ENCODE measurements around the gene KCNJ9. TPM values are rescaled to one million over a fixed set of nuclear protein-coding genes. Genes with fewer than 3 reads are reported as not detected.

The KCNJ9 gene
- total RNA-seq, 1 experiment from 2014 or later = 0.09 TPM

DNA sequence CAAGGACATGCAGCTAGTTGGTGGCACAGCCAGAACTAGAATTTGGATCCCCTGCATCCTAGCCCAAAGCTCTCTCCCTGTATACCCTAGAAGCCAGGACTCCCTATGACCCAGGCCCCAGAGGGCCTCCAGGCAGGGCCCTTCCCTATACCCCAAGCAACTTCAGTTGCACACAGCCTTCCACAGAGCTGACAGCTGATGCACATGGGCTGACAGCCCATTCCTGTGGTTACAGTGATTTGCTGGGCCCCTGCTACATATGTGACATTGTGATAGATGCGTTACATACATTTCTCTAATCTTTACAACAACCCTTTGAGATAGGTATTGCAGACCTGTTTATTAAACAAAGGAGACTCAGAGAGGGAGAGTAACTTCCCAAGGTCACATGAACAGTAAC, 40.0 kb downstream of the KCNJ9 start (continued):
- TF ChIP-seq, protein P1, sequence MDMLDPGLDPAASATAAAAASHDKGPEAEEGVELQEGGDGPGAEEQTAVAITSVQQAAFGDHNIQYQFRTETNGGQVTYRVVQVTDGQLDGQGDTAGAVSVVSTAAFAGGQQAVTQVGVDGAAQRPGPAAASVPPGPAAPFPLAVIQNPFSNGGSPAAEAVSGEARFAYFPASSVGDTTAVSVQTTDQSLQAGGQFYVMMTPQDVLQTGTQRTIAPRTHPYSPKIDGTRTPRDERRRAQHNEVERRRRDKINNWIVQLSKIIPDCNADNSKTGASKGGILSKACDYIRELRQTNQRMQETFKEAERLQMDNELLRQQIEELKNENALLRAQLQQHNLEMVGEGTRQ (CRISPR knock-in tag; IDR thresholded peaks at IDR 0.05) = no peak
- TF ChIP-seq KAT7 (CRISPR knock-in tag; IDR thresholded peaks at IDR 0.05; ENCODE audit: borderline replicate concordance) (no peak), ESRRA (CRISPR knock-in tag; IDR thresholded peaks at IDR 0.05; ENCODE audit: borderline replicate concordance) (no peak), ZNF263 (CRISPR knock-in tag; IDR thresholded peaks at IDR 0.05; ENCODE audit: low read depth) (no peak), USF1 (CRISPR knock-in tag; IDR thresholded peaks at IDR 0.05) (no peak), JAZF1 (CRISPR knock-in tag; IDR thresholded peaks at IDR 0.05) (no peak)

GRCh38 chr1:160122978-160123495, 41.7 kb downstream of the KCNJ9 start:
- no peaks in the 10 kb centered on the region for H3K27me3 Mint-ChIP-seq (ENCODE audit: low read depth)
- POLR2A ChIA-PET = no interaction called here
- no peak overlapping the region for H3K27ac Mint-ChIP-seq
- ATAC-seq (no peak), DNase-seq (ENCODE audit: low spot score) (no peak)
- H3K4me1 Mint-ChIP-seq = peaks cover 20% of the 10 kb centered on the region
- TF ChIP-seq MYBL2 (CRISPR knock-in tag; IDR thresholded peaks at IDR 0.05) = no peak
- no peak for TF ChIP-seq AFF4 (CRISPR knock-in tag; IDR thresholded peaks at IDR 0.05; ENCODE audit: borderline replicate concordance)
- no peak for TF ChIP-seq TP53 (CRISPR knock-in tag; IDR thresholded peaks at IDR 0.05)
- TF ChIP-seq, protein P2, sequence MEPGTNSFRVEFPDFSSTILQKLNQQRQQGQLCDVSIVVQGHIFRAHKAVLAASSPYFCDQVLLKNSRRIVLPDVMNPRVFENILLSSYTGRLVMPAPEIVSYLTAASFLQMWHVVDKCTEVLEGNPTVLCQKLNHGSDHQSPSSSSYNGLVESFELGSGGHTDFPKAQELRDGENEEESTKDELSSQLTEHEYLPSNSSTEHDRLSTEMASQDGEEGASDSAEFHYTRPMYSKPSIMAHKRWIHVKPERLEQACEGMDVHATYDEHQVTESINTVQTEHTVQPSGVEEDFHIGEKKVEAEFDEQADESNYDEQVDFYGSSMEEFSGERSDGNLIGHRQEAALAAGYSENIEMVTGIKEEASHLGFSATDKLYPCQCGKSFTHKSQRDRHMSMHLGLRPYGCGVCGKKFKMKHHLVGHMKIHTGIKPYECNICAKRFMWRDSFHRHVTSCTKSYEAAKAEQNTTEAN (CRISPR knock-in tag; IDR thresholded peaks at IDR 0.05) = no peak
- TF ChIP-seq, protein P3, sequence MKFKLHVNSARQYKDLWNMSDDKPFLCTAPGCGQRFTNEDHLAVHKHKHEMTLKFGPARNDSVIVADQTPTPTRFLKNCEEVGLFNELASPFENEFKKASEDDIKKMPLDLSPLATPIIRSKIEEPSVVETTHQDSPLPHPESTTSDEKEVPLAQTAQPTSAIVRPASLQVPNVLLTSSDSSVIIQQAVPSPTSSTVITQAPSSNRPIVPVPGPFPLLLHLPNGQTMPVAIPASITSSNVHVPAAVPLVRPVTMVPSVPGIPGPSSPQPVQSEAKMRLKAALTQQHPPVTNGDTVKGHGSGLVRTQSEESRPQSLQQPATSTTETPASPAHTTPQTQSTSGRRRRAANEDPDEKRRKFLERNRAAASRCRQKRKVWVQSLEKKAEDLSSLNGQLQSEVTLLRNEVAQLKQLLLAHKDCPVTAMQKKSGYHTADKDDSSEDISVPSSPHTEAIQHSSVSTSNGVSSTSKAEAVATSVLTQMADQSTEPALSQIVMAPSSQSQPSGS (CRISPR knock-in tag; IDR thresholded peaks at IDR 0.05; ENCODE audit: borderline replicate concordance, low read depth) = no peak
- TF ChIP-seq, protein P4, sequence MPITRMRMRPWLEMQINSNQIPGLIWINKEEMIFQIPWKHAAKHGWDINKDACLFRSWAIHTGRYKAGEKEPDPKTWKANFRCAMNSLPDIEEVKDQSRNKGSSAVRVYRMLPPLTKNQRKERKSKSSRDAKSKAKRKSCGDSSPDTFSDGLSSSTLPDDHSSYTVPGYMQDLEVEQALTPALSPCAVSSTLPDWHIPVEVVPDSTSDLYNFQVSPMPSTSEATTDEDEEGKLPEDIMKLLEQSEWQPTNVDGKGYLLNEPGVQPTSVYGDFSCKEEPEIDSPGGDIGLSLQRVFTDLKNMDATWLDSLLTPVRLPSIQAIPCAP (CRISPR knock-in tag; IDR thresholded peaks at IDR 0.05) = no peak
- TF ChIP-seq RORB (CRISPR knock-in tag; IDR thresholded peaks at IDR 0.05) = no peak
- no peak for TF ChIP-seq ETV6 (CRISPR knock-in tag; IDR thresholded peaks at IDR 0.05)
- TF ChIP-seq NR1H2 (CRISPR knock-in tag; IDR thresholded peaks at IDR 0.05) = no peak
- no peak for TF ChIP-seq HMGA2 (CRISPR knock-in tag; IDR thresholded peaks at IDR 0.05)
- no peak for TF ChIP-seq ZNF396 (CRISPR knock-in tag; IDR thresholded peaks at IDR 0.05; ENCODE audit: borderline replicate concordance)
- no peak for TF ChIP-seq FOXJ3 (CRISPR knock-in tag; IDR thresholded peaks at IDR 0.05; ENCODE audit: borderline replicate concordance)
- TF ChIP-seq ZNF416 (CRISPR knock-in tag; IDR thresholded peaks at IDR 0.05) = no peak
- no peak for TF ChIP-seq KAT7 (CRISPR knock-in tag; IDR thresholded peaks at IDR 0.05; ENCODE audit: borderline replicate concordance)
- TF ChIP-seq PRRX2 (CRISPR knock-in tag; IDR thresholded peaks at IDR 0.05) = no peak
- TF ChIP-seq ATF6 (CRISPR knock-in tag; IDR thresholded peaks at IDR 0.05) = no peak
- no peak for TF ChIP-seq JAZF1 (CRISPR knock-in tag; IDR thresholded peaks at IDR 0.05)
- peaks cover 28% of the 10 kb centered on the region for H3K36me3 Mint-ChIP-seq
- no peaks in the 10 kb centered on the region for H3K9me3 Mint-ChIP-seq
- no peak overlapping the region for H3K4me3 Mint-ChIP-seq
- CTCF ChIA-PET = interaction anchor here (0.8 to 1.6 kb wide), 4 partner anchors 19 to 37 kb away, joined by 4 to 7 read pairs (median 5); no protein-coding TSS in a partner anchor
